Type B pancreatic cell (in vitro differentiated cells): Measurements from ENCODE around the gene CHD3. TPM values are rescaled to one million over a fixed set of nuclear protein-coding genes. Genes with fewer than 3 reads are reported as not detected.

Experiments
- DNase-seq: peaks from one replicate; pipeline ENCODE4 v3.0.0; 2021; ENCODE audit warnings: mixed read lengths; ENCODE audit not compliant: unreplicated experiment; ENCODE audit errors: extremely low spot score
- H3K27ac Mint-ChIP-seq: 2 replicates; pipeline ENCODE4 v1.8.0; 2021; ENCODE audit warnings: mild to moderate bottlenecking, mixed read lengths
- H3K27me3 Mint-ChIP-seq: 2 replicates; pipeline ENCODE4 v1.8.0; 2021; ENCODE audit warnings: mixed read lengths
- H3K36me3 Mint-ChIP-seq: 2 replicates; pipeline ENCODE4 v1.8.0; 2021; ENCODE audit warnings: mixed read lengths
- H3K4me1 Mint-ChIP-seq: one replicate; pipeline ENCODE4 v1.8.0; 2021; ENCODE audit warnings: mixed read lengths; ENCODE audit not compliant: unreplicated experiment
- H3K4me3 Mint-ChIP-seq: 2 replicates; pipeline ENCODE4 v1.8.0; 2021; ENCODE audit warnings: mild to moderate bottlenecking, mixed read lengths
- H3K9me3 Mint-ChIP-seq: 2 replicates; pipeline ENCODE4 v1.8.0; 2021; ENCODE audit warnings: mixed read lengths
- total RNA-seq: library from RNA; stranded (reverse); gene quantifications from 2 replicates; pipeline ENCODE4 v1.2.1, GENCODE V29; 2021; ENCODE audit warnings: low replicate concordance
- TF ChIP-seq, protein P1 (sequence below): fragments of 200-600 bp; sonication (generic); conservative IDR thresholded peaks from 2 replicates; pipeline ENCODE4 v1.5.0; 2021; ENCODE audit warnings: antibody characterized with exemption, mild to moderate bottlenecking

Gene CHD3
- total RNA-seq, 1 donor from 2014 or later, result 172 TPM

DNA sequence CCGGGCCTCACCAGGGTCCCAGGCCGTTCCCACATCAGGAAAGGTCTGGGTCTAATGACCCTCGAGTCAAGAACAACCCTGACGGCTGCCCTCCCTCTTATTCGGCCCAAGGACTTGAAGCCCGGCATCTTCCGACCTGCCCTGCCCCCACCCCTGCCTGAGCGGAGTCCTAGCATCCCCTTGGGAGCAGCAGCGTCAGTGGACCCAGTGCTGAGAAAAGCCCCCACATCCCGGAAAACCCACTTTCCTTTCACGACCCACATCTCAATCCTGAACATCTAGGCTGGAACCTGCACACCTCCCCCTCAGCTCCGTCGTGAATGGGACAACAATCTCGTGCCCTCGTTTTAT is 33.0 kb upstream of the CHD3 start:
- Mint-ChIP-seq H3K4me1 (peaks cover 22% of the 10 kb centered on the region), H3K27me3 (no peaks in the 10 kb centered on the region), H3K9me3 (no peaks in the 10 kb centered on the region), H3K27ac (no peak overlapping the region), H3K4me3 (no peak overlapping the region), H3K36me3 (peaks cover 16% of the 10 kb centered on the region)
- no peak for DNase-seq
- TF ChIP-seq, protein P1, sequence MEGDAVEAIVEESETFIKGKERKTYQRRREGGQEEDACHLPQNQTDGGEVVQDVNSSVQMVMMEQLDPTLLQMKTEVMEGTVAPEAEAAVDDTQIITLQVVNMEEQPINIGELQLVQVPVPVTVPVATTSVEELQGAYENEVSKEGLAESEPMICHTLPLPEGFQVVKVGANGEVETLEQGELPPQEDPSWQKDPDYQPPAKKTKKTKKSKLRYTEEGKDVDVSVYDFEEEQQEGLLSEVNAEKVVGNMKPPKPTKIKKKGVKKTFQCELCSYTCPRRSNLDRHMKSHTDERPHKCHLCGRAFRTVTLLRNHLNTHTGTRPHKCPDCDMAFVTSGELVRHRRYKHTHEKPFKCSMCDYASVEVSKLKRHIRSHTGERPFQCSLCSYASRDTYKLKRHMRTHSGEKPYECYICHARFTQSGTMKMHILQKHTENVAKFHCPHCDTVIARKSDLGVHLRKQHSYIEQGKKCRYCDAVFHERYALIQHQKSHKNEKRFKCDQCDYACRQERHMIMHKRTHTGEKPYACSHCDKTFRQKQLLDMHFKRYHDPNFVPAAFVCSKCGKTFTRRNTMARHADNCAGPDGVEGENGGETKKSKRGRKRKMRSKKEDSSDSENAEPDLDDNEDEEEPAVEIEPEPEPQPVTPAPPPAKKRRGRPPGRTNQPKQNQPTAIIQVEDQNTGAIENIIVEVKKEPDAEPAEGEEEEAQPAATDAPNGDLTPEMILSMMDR, result no peak

DNA sequence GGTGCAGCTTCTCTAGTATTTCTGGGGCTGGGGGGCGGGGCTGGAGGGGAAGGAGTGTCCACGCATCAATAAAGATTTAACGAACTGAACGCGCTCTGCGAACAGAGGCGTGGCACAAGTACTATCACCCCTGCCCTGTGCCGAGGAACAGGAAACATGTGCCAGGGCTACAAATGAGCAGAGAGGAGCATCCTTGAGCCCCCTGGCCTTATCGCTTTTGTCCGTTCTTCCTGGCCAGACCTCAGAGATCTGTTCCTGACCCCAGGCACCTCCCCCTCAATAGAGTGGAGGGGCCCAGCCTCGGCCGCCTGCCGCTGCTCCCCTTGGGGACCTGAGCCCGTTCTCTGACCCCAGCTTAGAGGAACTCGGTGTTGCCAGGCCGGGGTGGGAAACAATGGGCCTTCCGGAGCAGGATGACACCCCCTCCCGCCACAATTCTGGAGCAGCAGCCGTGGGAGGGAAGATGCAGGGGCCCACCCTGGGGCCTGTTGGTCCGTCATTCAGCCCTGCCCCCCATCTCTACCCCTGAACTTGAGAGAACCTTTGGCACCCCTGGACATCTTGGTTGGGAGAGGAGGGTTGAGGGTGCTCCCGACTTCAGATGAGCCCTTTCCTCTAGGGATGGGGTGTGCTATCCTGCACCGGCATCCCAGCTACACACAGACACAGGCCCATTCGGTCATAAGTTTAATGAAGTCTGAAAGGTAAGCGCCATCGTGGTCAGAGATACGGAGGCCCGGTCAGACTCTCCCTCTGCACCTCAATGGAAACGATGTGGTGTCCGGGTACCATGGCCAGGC is 32.4 kb upstream of the CHD3 start:
- Mint-ChIP-seq H3K36me3 (peaks cover 16% of the 10 kb centered on the region), H3K27ac (no peak overlapping the region), H3K4me1 (peaks cover 22% of the 10 kb centered on the region), H3K9me3 (no peaks in the 10 kb centered on the region), H3K27me3 (no peaks in the 10 kb centered on the region), H3K4me3 (no peak overlapping the region)
- peak; percentile 69 for DNase-seq
- TF ChIP-seq, protein P1, result no peak

DNA sequence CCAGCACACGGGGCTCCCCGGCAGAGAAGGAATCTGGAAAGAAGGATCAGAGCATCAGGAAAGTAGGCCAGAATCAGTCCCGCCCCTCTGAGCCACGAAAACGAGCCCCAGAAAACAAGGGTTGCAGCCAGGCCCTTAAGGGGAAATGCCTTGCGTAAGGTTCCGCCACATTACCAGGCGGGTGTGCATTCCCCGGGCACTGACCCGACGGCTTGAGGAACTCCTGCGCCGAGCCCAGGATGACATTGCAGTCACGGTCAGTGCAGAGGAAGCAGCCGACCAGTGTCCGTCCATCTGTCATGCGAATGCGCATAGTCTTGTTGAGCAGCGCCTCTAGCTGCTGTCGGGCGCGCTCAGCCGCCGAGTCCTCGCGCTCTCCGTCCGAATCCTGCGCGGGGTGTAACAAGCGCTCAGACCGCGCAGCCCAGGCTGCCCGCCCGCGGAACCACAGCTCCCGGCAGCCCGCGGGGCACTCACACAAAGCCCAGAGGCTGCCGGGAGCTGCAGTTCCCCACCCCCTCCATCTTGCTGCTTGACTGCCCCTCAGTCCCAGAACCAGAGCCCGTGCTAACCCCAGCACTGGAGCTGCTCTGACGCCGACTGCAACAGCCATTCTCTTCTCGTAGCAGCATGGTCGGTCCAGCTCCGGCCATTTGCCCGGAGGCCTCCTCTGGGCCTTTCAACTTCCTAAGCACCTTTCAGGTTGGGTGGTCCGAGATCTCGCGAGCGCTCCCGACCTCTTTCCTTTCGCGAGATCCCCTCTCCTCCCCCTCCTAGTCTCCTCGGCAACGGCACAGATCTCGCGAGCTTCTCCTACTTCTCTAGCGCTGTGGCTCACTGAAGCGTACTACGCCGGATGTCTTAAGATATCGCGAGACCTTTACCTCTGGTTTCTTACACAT is 31.5 kb upstream of the CHD3 start, which contains the start of gene NAA38:
Gene NAA38 (minus strand): TSS at position 749 of the 902 bp plus-strand sequence. CDS start 96 bp downstream, at position 653.
- Mint-ChIP-seq H3K36me3 (peaks cover 14% of the 10 kb centered on the region), H3K4me3 (no peak within 1 kb of the TSS), H3K9me3 (no peaks in the 10 kb centered on the region), H3K27me3 (no peaks in the 10 kb centered on the region), H3K4me1 (peaks cover 24% of the 10 kb centered on the region), H3K27ac (no peak within 1 kb of the TSS)
- TF ChIP-seq, protein P1, result peak; percentile 53
- peak; percentile 95 for DNase-seq

DNA sequence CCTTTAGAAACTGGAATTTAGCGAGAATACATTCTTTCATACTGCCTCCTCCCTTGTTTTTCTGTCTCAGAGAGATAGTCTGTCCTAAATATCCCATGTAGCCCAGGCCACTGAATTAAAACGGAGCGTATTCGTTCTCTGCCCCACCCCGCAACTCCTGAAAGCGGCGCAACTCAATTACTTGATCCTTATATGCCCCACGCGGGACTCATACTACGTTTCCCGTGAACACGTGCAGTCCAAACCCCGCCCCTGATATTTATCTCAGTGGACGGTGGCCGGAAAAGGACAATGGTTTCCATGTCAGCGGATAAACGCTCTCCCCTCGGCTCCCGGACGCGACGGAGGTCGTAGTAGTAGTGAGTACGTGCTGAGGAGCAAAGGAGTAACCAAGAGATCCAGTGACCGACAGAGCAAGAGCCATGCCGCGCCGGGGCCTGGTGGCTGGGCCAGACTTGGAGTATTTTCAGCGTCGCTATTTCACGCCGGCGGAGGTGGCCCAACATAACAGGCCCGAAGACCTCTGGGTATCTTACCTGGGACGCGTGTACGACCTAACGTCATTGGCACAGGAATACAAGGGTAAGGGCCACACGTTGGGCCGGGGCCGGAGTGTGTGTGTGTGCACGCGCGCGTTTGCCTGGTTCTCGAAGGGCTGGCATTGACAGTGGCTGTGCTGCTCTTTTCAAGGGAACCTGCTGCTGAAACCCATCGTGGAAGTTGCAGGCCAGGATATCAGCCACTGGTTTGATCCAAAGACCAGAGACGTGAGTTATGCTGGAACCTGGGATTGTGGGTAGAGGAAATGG is 30.7 kb upstream of the CHD3 start, which contains the start of gene CYB5D1:
Gene CYB5D1 (plus strand): TSS at position 291 of the 809 bp plus-strand sequence. CDS start 132 bp downstream, at position 423.
- Mint-ChIP-seq H3K4me1 (peaks cover 28% of the 10 kb centered on the region), H3K27ac (no peak within 1 kb of the TSS), H3K36me3 (peaks cover 14% of the 10 kb centered on the region), H3K9me3 (no peaks in the 10 kb centered on the region), H3K27me3 (no peaks in the 10 kb centered on the region), H3K4me3 (no peak within 1 kb of the TSS)
- TF ChIP-seq, protein P1, result no peak
- peak; percentile 85 for DNase-seq

DNA sequence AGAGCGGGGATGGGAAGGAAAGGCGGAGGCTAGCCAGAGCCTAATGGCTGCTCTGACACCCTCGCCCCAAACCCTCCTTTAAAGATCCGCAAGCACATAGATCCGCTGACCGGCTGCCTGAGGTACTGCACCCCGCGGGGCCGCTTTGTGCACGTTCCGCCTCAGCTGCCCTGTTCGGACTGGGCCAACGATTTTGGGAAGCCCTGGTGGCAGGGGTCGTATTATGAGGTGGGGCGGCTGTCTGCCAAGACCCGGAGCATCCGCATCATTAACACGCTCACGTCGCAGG is 30.1 kb upstream of the CHD3 start:
- no peaks in the 10 kb centered on the region for H3K9me3 Mint-ChIP-seq
- peaks cover 34% of the 10 kb centered on the region for H3K4me1 Mint-ChIP-seq
- no peak overlapping the region for H3K27ac Mint-ChIP-seq
- no peak overlapping the region for H3K4me3 Mint-ChIP-seq
- H3K27me3 Mint-ChIP-seq, result no peaks in the 10 kb centered on the region
- H3K36me3 Mint-ChIP-seq, result peaks cover 14% of the 10 kb centered on the region
- TF ChIP-seq, protein P1, result peak; percentile 68
- peak; percentile 70 for DNase-seq
